Tibial nerve (tissue), 4 donors: Measurements from ENCODE around the gene ADAMTS2. TPM values are rescaled to one million over a fixed set of nuclear protein-coding genes. Genes with fewer than 3 reads are reported as not detected.

ENCODE experiments used
- DNase-seq, 2 donors: peaks; one replicate each; pipeline ENCODE4 v3.0.0-alpha.2; 2019; ENCODE audit warnings: low spot score in 2 of 2
- H3K27ac ChIP-seq, 4 donors: fragments of 200-600 bp; sonication (generic) in 3 of 4; one replicate each; pipeline ENCODE4 v1.5.1; 2017 to 2019; ENCODE audit warnings: mild to moderate bottlenecking in 1 of 4
- H3K27me3 ChIP-seq, 2 donors: fragments of 200-600 bp; sonication (generic) in 1 of 2; one replicate each; pipeline versions ENCODE4 v1.5.1 to v1.6.0; 2017 to 2019
- H3K36me3 ChIP-seq, 3 donors: fragments of 200-600 bp; sonication (generic); one replicate each; pipeline ENCODE4 v1.5.1; 2018 to 2019
- H3K4me1 ChIP-seq, 4 donors: fragments of 200-600 bp; sonication (generic) in 3 of 4; one replicate each; pipeline ENCODE4 v1.5.1; 2017 to 2019
- H3K4me3 ChIP-seq, 4 donors: fragments of 200-600 bp; sonication (generic) in 3 of 4; one replicate each; pipeline ENCODE4 v1.5.1; 2017 to 2019; ENCODE audit warnings: mild to moderate bottlenecking in 1 of 4, moderate library complexity in 1 of 4
- H3K9me3 ChIP-seq, 4 donors: fragments of 200-600 bp; sonication (generic) in 3 of 4; one replicate each; pipeline ENCODE4 v1.5.1; 2017 to 2019
- CTCF ChIP-seq, 5 experiments: fragments of 200-600 bp in 3 of 5; fragments of 450-650 bp in 2 of 5; sonication (generic) in 3 of 5; IDR thresholded peaks; one replicate each; pipeline ENCODE4 v1.5.1; 2016 to 2019; ENCODE audit warnings: antibody characterized with exemption in 5 of 5, mild to moderate bottlenecking in 3 of 5, moderate library complexity in 2 of 5
- EP300 ChIP-seq, 2 donors: sonication (generic); formaldehyde crosslinking; IDR thresholded peaks; one replicate each; pipeline ENCODE4 v1.6.1; 2017; ENCODE audit warnings: antibody characterized with exemption in 2 of 2, mild to moderate bottlenecking in 1 of 2
- POLR2A ChIP-seq, 2 donors: fragments of 450-650 bp; IDR thresholded peaks; one replicate each; pipeline ENCODE4 v1.6.1; 2017; ENCODE audit warnings: antibody characterized with exemption in 2 of 2, mild to moderate bottlenecking in 2 of 2, moderate library complexity in 2 of 2
- WGBS, 2 donors: methylation state at CpG; one replicate each; pipeline ENCODE4 v1.1.5; 2018; 5-methylcytosine and 5-hydroxymethylcytosine counted together
- total RNA-seq, 4 donors: library from RNA; depleted of rRNA; stranded (reverse); fragments of >200 nt; gene quantifications; one replicate each; pipeline ENCODE4 v1.1.0, GENCODE V29; 2016

Gene ADAMTS2
- total RNA-seq, 4 donors from 2014 or later: 23.2 to 58.8 (median 47.2) TPM

GRCh38 chr5:179313849-179314521 lies 31.3 kb downstream of the ADAMTS2 start:
- DNase-seq: peak; percentile 70 to 80
- Histone ChIP-seq H3K27ac (peak overlapping the region in 2 of 4 donors; percentile 77 to 80), H3K27me3 (no peaks in the 10 kb centered on the region), H3K4me3 (peak overlapping the region in 1 of 4 donors; percentile 5), H3K9me3 (peaks cover 0 to 14% (median 0%) of the 10 kb centered on the region in 4 donors), H3K36me3 (peaks cover 0 to 5% (median 0%) of the 10 kb centered on the region in 3 donors), H3K4me1 (peaks cover 0 to 33% (median 6%) of the 10 kb centered on the region in 4 donors)
- TF ChIP-seq EP300 (IDR thresholded peaks at IDR 0.05) (peak in 1 of 2 donors; percentile 39), POLR2A (IDR thresholded peaks at IDR 0.05) (no peak), CTCF (IDR thresholded peaks at IDR 0.05) (no peak)
- 70 to 73% methylated on average over 23 to 25 of the region's 31 CpGs for WGBS, 2 donors

GRCh38 chr5:179312557-179313235 lies 32.6 kb downstream of the ADAMTS2 start:
- Histone ChIP-seq H3K4me1 (peaks cover 0 to 23% (median 6%) of the 10 kb centered on the region in 4 donors), H3K9me3 (peaks cover 0 to 19% (median 0%) of the 10 kb centered on the region in 4 donors), H3K36me3 (peaks cover 0 to 7% (median 0%) of the 10 kb centered on the region in 3 donors), H3K4me3 (no peak overlapping the region), H3K27me3 (no peaks in the 10 kb centered on the region), H3K27ac (no peak overlapping the region)
- no peak for DNase-seq
- TF ChIP-seq CTCF (IDR thresholded peaks at IDR 0.05): no peak
- TF ChIP-seq EP300 (IDR thresholded peaks at IDR 0.05): no peak
- TF ChIP-seq POLR2A (IDR thresholded peaks at IDR 0.05): no peak
- WGBS, 2 donors: 96 to 97% methylated on average over 14 to 16 of the region's 17 CpGs

DNA sequence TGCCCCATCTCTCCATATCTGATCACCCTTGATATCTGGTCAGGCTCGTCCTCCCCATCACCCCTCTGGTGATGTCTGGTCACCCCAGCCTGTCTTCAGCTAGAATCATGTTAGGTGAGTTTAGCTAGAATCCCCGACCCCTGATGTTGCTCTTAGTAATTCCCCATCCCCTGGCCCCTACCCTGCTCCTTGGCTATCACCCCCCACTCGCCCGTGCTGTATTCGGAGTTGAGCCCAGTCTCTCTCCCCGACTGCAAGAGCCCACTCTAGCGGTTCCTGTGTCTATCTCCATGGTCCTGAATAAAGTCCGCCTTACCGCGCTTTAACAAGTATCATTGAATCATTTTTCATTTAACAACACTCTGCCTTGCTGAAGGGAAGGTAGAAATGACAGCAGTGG lies 33.7 kb downstream of the ADAMTS2 start:
- no peaks in the 10 kb centered on the region for H3K27me3 ChIP-seq
- H3K4me1 ChIP-seq: peaks cover 0 to 21% (median 6%) of the 10 kb centered on the region in 4 donors
- 85 to 87% methylated on average over 10 of the region's 10 CpGs for WGBS, 2 donors
- H3K4me3 ChIP-seq: no peak overlapping the region
- TF ChIP-seq POLR2A (IDR thresholded peaks at IDR 0.05) (no peak), EP300 (IDR thresholded peaks at IDR 0.05) (no peak), CTCF (IDR thresholded peaks at IDR 0.05) (no peak)
- H3K36me3 ChIP-seq: peaks cover 0 to 14% (median 0%) of the 10 kb centered on the region in 3 donors
- DNase-seq: no peak
- peaks cover 0 to 29% (median 0%) of the 10 kb centered on the region in 4 donors for H3K9me3 ChIP-seq
- H3K27ac ChIP-seq: no peak overlapping the region

GRCh38 chr5:179311091-179311470 lies 34.2 kb downstream of the ADAMTS2 start:
- no peak for DNase-seq
- TF ChIP-seq CTCF (IDR thresholded peaks at IDR 0.05): no peak
- TF ChIP-seq EP300 (IDR thresholded peaks at IDR 0.05): no peak
- TF ChIP-seq POLR2A (IDR thresholded peaks at IDR 0.05): no peak
- H3K9me3 ChIP-seq: peaks cover 0 to 29% (median 0%) of the 10 kb centered on the region in 4 donors
- H3K4me3 ChIP-seq: no peak overlapping the region
- no peaks in the 10 kb centered on the region for H3K27me3 ChIP-seq
- peaks cover 0 to 10% (median 0%) of the 10 kb centered on the region in 3 donors for H3K36me3 ChIP-seq
- H3K27ac ChIP-seq: no peak overlapping the region
- peaks cover 0 to 21% (median 6%) of the 10 kb centered on the region in 4 donors for H3K4me1 ChIP-seq
- WGBS, 2 donors: 82 to 85% methylated on average over 5 to 8 of the region's 8 CpGs
